DMS 273 (cell line): Measurements from ENCODE around the gene ZBTB1.
A peak's percentile ranks its signal among the peaks of the same experiment; 100 is the strongest.
"Not testable (repeated sequence)": the region's sequence is repeated elsewhere in the genome, so short reads cannot be mapped to it uniquely, and the experiment has no call there.

ENCODE experiments used
- DNase-seq: peaks from one replicate; lab custom pipeline; 2025; ENCODE audit not compliant: unreplicated experiment; lab: John Stamatoyannopoulos, UW

ZBTB1 gene

GRCh38 chr14:64495252-64495651, 9.3 kb upstream of the ZBTB1 start:
- DNase-seq: no peak

GRCh38 chr14:64496764-64497163, 7.8 kb upstream of the ZBTB1 start:
- DNase-seq: no peak

GRCh38 chr14:64500088-64500487, 4.5 kb upstream of the ZBTB1 start:
- no peak for DNase-seq

GRCh38 chr14:64501411-64502171, 3.0 kb upstream of the ZBTB1 start:
- peak; percentile 34 for DNase-seq

- DNase-seq: no peak
Measured at GRCh38 chr14:64502456-64502855, 2.1 kb upstream of the ZBTB1 start.

- peak; percentile 73 for DNase-seq
Measured at GRCh38 chr14:64502887-64503433, 1.6 kb upstream of the ZBTB1 start.

- DNase-seq: peak; percentile 98
Measured at GRCh38 chr14:64503434-64504309, 898 bp upstream of the ZBTB1 start, which contains the start of gene ZBTB25. Gene ZBTB25, minus strand, starts transcription at chr14:64503838. Its CDS starts 13,305 bp downstream, at chr14:64490533.

- DNase-seq: peak; percentile 96
Measured at GRCh38 chr14:64504897-64505794, 576 bp downstream of the ZBTB1 start.

- peak; percentile 14 for DNase-seq
Measured at GRCh38 chr14:64506721-64507120, 2.2 kb downstream of the ZBTB1 start.

- no peak for DNase-seq
Measured at GRCh38 chr14:64507376-64508156, 3.0 kb downstream of the ZBTB1 start.

- no peak for DNase-seq
Measured at GRCh38 chr14:64508215-64508776, 3.7 kb downstream of the ZBTB1 start.

- DNase-seq: no peak
Measured at GRCh38 chr14:64509036-64509435, 4.5 kb downstream of the ZBTB1 start.

- DNase-seq: peak; percentile 89
Measured at GRCh38 chr14:64510825-64511671, 6.5 kb downstream of the ZBTB1 start.

GRCh38 chr14:64513271-64513670, 8.7 kb downstream of the ZBTB1 start:
- no peak for DNase-seq

GRCh38 chr14:64515053-64515452, 10.5 kb downstream of the ZBTB1 start:
- no peak for DNase-seq

GRCh38 chr14:64516969-64517368, 12.4 kb downstream of the ZBTB1 start:
- DNase-seq: no peak

- not testable (repeated sequence) for DNase-seq
Measured at GRCh38 chr14:64517667-64518066, 13.1 kb downstream of the ZBTB1 start.

GRCh38 chr14:64518229-64518628, 13.7 kb downstream of the ZBTB1 start:
- DNase-seq: no peak

- DNase-seq: no peak
Measured at GRCh38 chr14:64520699-64521098, 16.1 kb downstream of the ZBTB1 start.
